Stimulated activated naive B cell treated with anti-CD40 and anti-IgM and Interleukin-4, amounts not matched to agents 10 μg/mL and 1 μg/mL and 100 μg/mL, for 72 hours (primary cell): ENCODE measurements around the gene SUGP1.

ENCODE experiments used
- ATAC-seq, 2 donors: fragments of 150-1000 bp; cut with Tn5 transposase; replicated peaks; 2 replicates each; pipeline ENCODE4 v1.10.0; 2021; ENCODE audit warnings: moderate library complexity in 1 of 2
- DNase-seq: peaks from one replicate; pipeline ENCODE4 v3.0.0; 2021
- H3K27ac Mint-ChIP-seq: one replicate; pipeline ENCODE4 v1.8.0; 2022; ENCODE audit warnings: mild to moderate bottlenecking, mixed read lengths
- H3K27me3 Mint-ChIP-seq, 2 donors: one replicate each; pipeline ENCODE4 v1.8.0; 2022; ENCODE audit warnings: mixed read lengths in 2 of 2
- H3K36me3 Mint-ChIP-seq, 2 donors: one replicate each; pipeline ENCODE4 v1.8.0; 2022; ENCODE audit warnings: mixed read lengths in 2 of 2, mild to moderate bottlenecking in 1 of 2
- H3K4me1 Mint-ChIP-seq, 2 donors: one replicate each; pipeline ENCODE4 v1.8.0; 2022; ENCODE audit warnings: mixed read lengths in 2 of 2, mild to moderate bottlenecking in 1 of 2
- H3K4me3 Mint-ChIP-seq, 2 donors: one replicate each; pipeline ENCODE4 v1.8.0; 2022; ENCODE audit warnings: mild to moderate bottlenecking in 2 of 2, mixed read lengths in 2 of 2, moderate library complexity in 1 of 2
- H3K9me3 Mint-ChIP-seq, 2 donors: one replicate each; pipeline ENCODE4 v1.8.0; 2022; ENCODE audit warnings: mixed read lengths in 2 of 2, mild to moderate bottlenecking in 1 of 2

SUGP1 gene

GRCh38 chr19:19349365-19349764 is 29.1 kb upstream of the SUGP1 start:
- Mint-ChIP-seq H3K4me3 (no peak overlapping the region), H3K9me3 (no peaks in the 10 kb centered on the region), H3K4me1 (peaks cover 0 to 7% of the 10 kb centered on the region in 2 donors), H3K27me3 (no peaks in the 10 kb centered on the region), H3K36me3 (peaks cover 55% of the 10 kb centered on the region in 2 donors), H3K27ac (no peak overlapping the region)
- DNase-seq (no peak), ATAC-seq (no peak)

- ATAC-seq: no peak
- Mint-ChIP-seq H3K4me3 (no peak overlapping the region), H3K27me3 (no peaks in the 10 kb centered on the region), H3K4me1 (peaks cover 0 to 7% of the 10 kb centered on the region in 2 donors), H3K9me3 (no peaks in the 10 kb centered on the region), H3K27ac (no peak overlapping the region), H3K36me3 (peaks cover 53 to 62% of the 10 kb centered on the region in 2 donors)
- no peak for DNase-seq
Measured at GRCh38 chr19:19348266-19348665, 28.0 kb upstream of the SUGP1 start.

GRCh38 chr19:19347401-19348110 is 27.2 kb upstream of the SUGP1 start:
- peaks cover 51 to 58% of the 10 kb centered on the region in 2 donors for H3K36me3 Mint-ChIP-seq
- DNase-seq (no peak), ATAC-seq (no peak)
- no peaks in the 10 kb centered on the region for H3K27me3 Mint-ChIP-seq
- H3K9me3 Mint-ChIP-seq: no peaks in the 10 kb centered on the region
- no peak overlapping the region for H3K27ac Mint-ChIP-seq
- peaks cover 0 to 5% of the 10 kb centered on the region in 2 donors for H3K4me1 Mint-ChIP-seq
- H3K4me3 Mint-ChIP-seq: peak overlapping the region in 1 of 2 donors; percentile 14

GRCh38 chr19:19345970-19346369 is 25.7 kb upstream of the SUGP1 start:
- DNase-seq (no peak), ATAC-seq (no peak)
- Mint-ChIP-seq H3K9me3 (no peaks in the 10 kb centered on the region), H3K27me3 (no peaks in the 10 kb centered on the region), H3K4me3 (no peak overlapping the region), H3K4me1 (no peaks in the 10 kb centered on the region), H3K36me3 (peaks cover 47 to 57% of the 10 kb centered on the region in 2 donors), H3K27ac (no peak overlapping the region)

GRCh38 chr19:19345232-19345631 is 24.9 kb upstream of the SUGP1 start:
- DNase-seq (no peak), ATAC-seq (no peak)
- Mint-ChIP-seq H3K27me3 (no peaks in the 10 kb centered on the region), H3K36me3 (peaks cover 48 to 56% of the 10 kb centered on the region in 2 donors), H3K4me1 (no peaks in the 10 kb centered on the region), H3K9me3 (no peaks in the 10 kb centered on the region), H3K4me3 (no peak overlapping the region), H3K27ac (no peak overlapping the region)

- ATAC-seq (no peak), DNase-seq (no peak)
- Mint-ChIP-seq H3K4me1 (no peaks in the 10 kb centered on the region), H3K4me3 (no peak overlapping the region), H3K36me3 (peaks cover 39 to 45% of the 10 kb centered on the region in 2 donors), H3K27me3 (no peaks in the 10 kb centered on the region), H3K27ac (peak overlapping the region; percentile 9), H3K9me3 (no peaks in the 10 kb centered on the region)
Measured at GRCh38 chr19:19343762-19344161, 23.5 kb upstream of the SUGP1 start.

- no peak overlapping the region for H3K27ac Mint-ChIP-seq
- DNase-seq (no peak), ATAC-seq (no peak)
- H3K4me3 Mint-ChIP-seq: no peak overlapping the region
- H3K36me3 Mint-ChIP-seq: peaks cover 44 to 51% of the 10 kb centered on the region in 2 donors
- no peaks in the 10 kb centered on the region for H3K27me3 Mint-ChIP-seq
- no peaks in the 10 kb centered on the region for H3K4me1 Mint-ChIP-seq
- no peaks in the 10 kb centered on the region for H3K9me3 Mint-ChIP-seq
Measured at GRCh38 chr19:19343016-19343362, 22.7 kb upstream of the SUGP1 start.

GRCh38 chr19:19342086-19343015 is 22.0 kb upstream of the SUGP1 start:
- H3K36me3 Mint-ChIP-seq: peaks cover 44 to 52% of the 10 kb centered on the region in 2 donors
- no peak overlapping the region for H3K27ac Mint-ChIP-seq
- no peaks in the 10 kb centered on the region for H3K4me1 Mint-ChIP-seq
- ATAC-seq (peak in 1 of 2 donors; percentile 30), DNase-seq (no peak)
- no peaks in the 10 kb centered on the region for H3K9me3 Mint-ChIP-seq
- H3K4me3 Mint-ChIP-seq: no peak overlapping the region
- H3K27me3 Mint-ChIP-seq: no peaks in the 10 kb centered on the region

GRCh38 chr19:19341026-19341425 is 20.7 kb upstream of the SUGP1 start:
- Mint-ChIP-seq H3K9me3 (no peaks in the 10 kb centered on the region), H3K27ac (no peak overlapping the region), H3K4me1 (peaks cover 4% of the 10 kb centered on the region in 2 donors), H3K27me3 (no peaks in the 10 kb centered on the region), H3K4me3 (no peak overlapping the region), H3K36me3 (peaks cover 42 to 47% of the 10 kb centered on the region in 2 donors)
- no peak for DNase-seq
- no peak for ATAC-seq

GRCh38 chr19:19338082-19338481 is 17.8 kb upstream of the SUGP1 start:
- DNase-seq: no peak
- H3K27me3 Mint-ChIP-seq: no peaks in the 10 kb centered on the region
- ATAC-seq: no peak
- H3K9me3 Mint-ChIP-seq: no peaks in the 10 kb centered on the region
- no peak overlapping the region for H3K27ac Mint-ChIP-seq
- peaks cover 34 to 48% of the 10 kb centered on the region in 2 donors for H3K36me3 Mint-ChIP-seq
- H3K4me3 Mint-ChIP-seq: no peak overlapping the region
- peaks cover 7 to 9% of the 10 kb centered on the region in 2 donors for H3K4me1 Mint-ChIP-seq

- H3K27ac Mint-ChIP-seq: no peak overlapping the region
Measured at GRCh38 chr19:19337120-19337519, 16.8 kb upstream of the SUGP1 start.

GRCh38 chr19:19336597-19336996 is 16.3 kb upstream of the SUGP1 start:
- Mint-ChIP-seq H3K4me1 (peaks cover 7 to 9% of the 10 kb centered on the region in 2 donors), H3K27ac (peak overlapping the region; percentile 42), H3K9me3 (no peaks in the 10 kb centered on the region), H3K4me3 (no peak overlapping the region), H3K36me3 (peaks cover 36 to 47% of the 10 kb centered on the region in 2 donors), H3K27me3 (no peaks in the 10 kb centered on the region)
- no peak for DNase-seq
- ATAC-seq: no peak

More at GRCh38 chr19:19337120-19337519, 16.8 kb upstream of the SUGP1 start:
- Mint-ChIP-seq H3K36me3 (peaks cover 36 to 45% of the 10 kb centered on the region in 2 donors), H3K4me1 (peaks cover 7 to 9% of the 10 kb centered on the region in 2 donors), H3K4me3 (no peak overlapping the region), H3K27me3 (no peaks in the 10 kb centered on the region), H3K9me3 (no peaks in the 10 kb centered on the region)
- DNase-seq (no peak), ATAC-seq (no peak)

GRCh38 chr19:19335408-19336158 is 15.3 kb upstream of the SUGP1 start:
- ATAC-seq: no peak
- no peaks in the 10 kb centered on the region for H3K27me3 Mint-ChIP-seq
- H3K36me3 Mint-ChIP-seq: peaks cover 34 to 47% of the 10 kb centered on the region in 2 donors
- H3K9me3 Mint-ChIP-seq: no peaks in the 10 kb centered on the region
- H3K27ac Mint-ChIP-seq: peak overlapping the region; percentile 77
- peaks cover 7 to 9% of the 10 kb centered on the region in 2 donors for H3K4me1 Mint-ChIP-seq
- no peak overlapping the region for H3K4me3 Mint-ChIP-seq
- no peak for DNase-seq

GRCh38 chr19:19334989-19335344 is 14.7 kb upstream of the SUGP1 start:
- ATAC-seq: no peak
- Mint-ChIP-seq H3K27ac (peak overlapping the region; percentile 89), H3K36me3 (peaks cover 34 to 47% of the 10 kb centered on the region in 2 donors), H3K27me3 (no peaks in the 10 kb centered on the region), H3K9me3 (no peaks in the 10 kb centered on the region), H3K4me1 (peaks cover 7 to 9% of the 10 kb centered on the region in 2 donors), H3K4me3 (no peak overlapping the region)
- DNase-seq: no peak
